ENCODE data around the gene DDTL.
"Not testable (repeated sequence)": the region's sequence is repeated elsewhere in the genome, so short reads cannot be mapped to it uniquely, and the experiment has no call there.

The DDTL gene

GRCh38 chr22:23970816-23971486 is 4.3 kb downstream of the DDTL start:
- no peak for TF ChIP-seq CTCF (conservative IDR thresholded peaks at IDR 0.05; ENCODE audit: control insufficient read depth, insufficient read depth, low read depth, low read length)
- DNase-seq (ENCODE audit: low read depth): no peak
- H3K4me3 ChIP-seq (ENCODE audit: control insufficient read depth, low read depth, low read length): no peak overlapping the region

- H3K4me3 ChIP-seq (ENCODE audit: control insufficient read depth, low read depth, low read length); DNase-seq (ENCODE audit: low read depth): not testable (repeated sequence)
These were observed 5.2 kb downstream of the DDTL start for GRCh38 chr22:23971927-23972326.

GRCh38 chr22:23974345-23974744 is 7.7 kb downstream of the DDTL start, which contains the start of gene DDT:
DDT (minus strand) TSS chr22:23974441; CDS start chr22:23974414, 27 bp downstream.
- H3K4me3 ChIP-seq (ENCODE audit: control insufficient read depth, low read depth, low read length); DNase-seq (ENCODE audit: low read depth): not testable (repeated sequence)

GRCh38 chr22:23974836-23975352 is 8.2 kb downstream of the DDTL start:
- DNase-seq (ENCODE audit: low read depth); H3K4me3 ChIP-seq (ENCODE audit: control insufficient read depth, low read depth, low read length): not testable (repeated sequence)

GRCh38 chr22:23977304-23977703 is 10.6 kb downstream of the DDTL start:
- H3K4me3 ChIP-seq (ENCODE audit: control insufficient read depth, low read depth, low read length); DNase-seq (ENCODE audit: low read depth): not testable (repeated sequence)

GRCh38 chr22:23979557-23980240 is 13.0 kb downstream of the DDTL start, which contains the start of gene GSTT2:
GSTT2 (plus strand) TSS chr22:23980134.
- DNase-seq (ENCODE audit: low read depth): not testable (repeated sequence)
- peak within 1 kb of the TSS; percentile 12 for H3K4me3 ChIP-seq (ENCODE audit: control insufficient read depth, low read depth, low read length)

GRCh38 chr22:23980567-23980966 is 13.9 kb downstream of the DDTL start:
- DNase-seq (ENCODE audit: low read depth): not testable (repeated sequence)
- H3K4me3 ChIP-seq (ENCODE audit: control insufficient read depth, low read depth, low read length): peak overlapping the region; percentile 12

- DNase-seq (ENCODE audit: low read depth): peak; percentile 53
- peak; percentile 77 for TF ChIP-seq CTCF (conservative IDR thresholded peaks at IDR 0.05; ENCODE audit: control insufficient read depth, insufficient read depth, low read depth, low read length)
- no peak overlapping the region for H3K4me3 ChIP-seq (ENCODE audit: control insufficient read depth, low read depth, low read length)
These were observed 17.7 kb downstream of the DDTL start for GRCh38 chr22:23984430-23984829.

- not testable (repeated sequence) for DNase-seq (ENCODE audit: low read depth); H3K4me3 ChIP-seq (ENCODE audit: control insufficient read depth, low read depth, low read length)
These were observed 19.4 kb downstream of the DDTL start for GRCh38 chr22:23986089-23986488.

- DNase-seq (ENCODE audit: low read depth); H3K4me3 ChIP-seq (ENCODE audit: control insufficient read depth, low read depth, low read length): not testable (repeated sequence)
These were observed 20.0 kb downstream of the DDTL start for GRCh38 chr22:23986538-23987178.

GRCh38 chr22:23989583-23990244 is 23.0 kb downstream of the DDTL start:
- peak; percentile 63 for DNase-seq (ENCODE audit: low read depth)

GRCh38 chr22:23993080-23993479 is 26.4 kb downstream of the DDTL start:
- not testable (repeated sequence) for H3K4me3 ChIP-seq (ENCODE audit: control insufficient read depth, low read depth, low read length)

More at GRCh38 chr22:23989583-23990244, 23.0 kb downstream of the DDTL start:
- not testable (repeated sequence) for H3K4me3 ChIP-seq (ENCODE audit: control insufficient read depth, low read depth, low read length)

GRCh38 chr22:23993581-23994177 is 27.0 kb downstream of the DDTL start:
- not testable (repeated sequence) for H3K4me3 ChIP-seq (ENCODE audit: control insufficient read depth, low read depth, low read length); DNase-seq (ENCODE audit: low read depth)

More at GRCh38 chr22:23993080-23993479, 26.4 kb downstream of the DDTL start:
- not testable (repeated sequence) for DNase-seq (ENCODE audit: low read depth)

All from fibroblast of mammary gland (primary cell).